SKM-1 treated with dmso at 0.1 percent for 144 hours (cell line): ENCODE results near the gene ALG9.
"Not testable (repeated sequence)": the region's sequence is repeated elsewhere in the genome, so short reads cannot be mapped to it uniquely, and the experiment has no call there.

Experiments
- DNase-seq: peaks from one replicate; lab custom pipeline; 2025; ENCODE audit not compliant: unreplicated experiment; lab: John Stamatoyannopoulos, UW

The ALG9 gene

GRCh38 chr11:111870886-111871692 is at the start of gene ALG9:
Gene ALG9, minus strand, starts transcription at chr11:111871581. Its CDS starts 99 bp downstream, at chr11:111871482.
- peak; percentile 58 for DNase-seq

GRCh38 chr11:111920908-111921307 is 49.5 kb upstream of the ALG9 start:
- DNase-seq: no peak

- no peak for DNase-seq
These were observed 47.2 kb upstream of the ALG9 start, which contains the start of gene C11orf52 for GRCh38 chr11:111918390-111919256. Gene C11orf52, plus strand, starts transcription at chr11:111918913. Its CDS starts 60 bp downstream, at chr11:111918973.

- DNase-seq: no peak
These were observed 46.4 kb upstream of the ALG9 start for GRCh38 chr11:111917788-111918187.

- DNase-seq: no peak
These were observed 45.9 kb upstream of the ALG9 start for GRCh38 chr11:111917312-111917711.

- no peak for DNase-seq
These were observed 45.4 kb upstream of the ALG9 start for GRCh38 chr11:111916768-111917167.

GRCh38 chr11:111913997-111914396 is 42.6 kb upstream of the ALG9 start:
- DNase-seq: no peak

GRCh38 chr11:111913031-111913861 is 41.9 kb upstream of the ALG9 start:
- no peak for DNase-seq

GRCh38 chr11:111912535-111912934 is 41.2 kb upstream of the ALG9 start, which contains the start of gene HSPB2:
Gene HSPB2, plus strand, starts transcription at chr11:111912734. Its CDS starts 96 bp downstream, at chr11:111912830.
- no peak for DNase-seq

GRCh38 chr11:111911563-111912401 is 40.4 kb upstream of the ALG9 start, which contains the start of gene CRYAB:
Gene CRYAB, minus strand, starts transcription at chr11:111911770. Its CDS starts 46 bp downstream, at chr11:111911724.
- no peak for DNase-seq

- DNase-seq: no peak
These were observed 39.5 kb upstream of the ALG9 start for GRCh38 chr11:111910676-111911562.

GRCh38 chr11:111909378-111909777 is 38.0 kb upstream of the ALG9 start:
- DNase-seq: no peak

GRCh38 chr11:111908639-111909305 is 37.4 kb upstream of the ALG9 start:
- no peak for DNase-seq

GRCh38 chr11:111906680-111907079 is 35.3 kb upstream of the ALG9 start:
- no peak for DNase-seq

GRCh38 chr11:111905411-111905810 is 34.0 kb upstream of the ALG9 start:
- no peak for DNase-seq

- DNase-seq: no peak
These were observed 15.5 kb upstream of the ALG9 start for GRCh38 chr11:111886844-111887243.

GRCh38 chr11:111886032-111886431 is 14.7 kb upstream of the ALG9 start:
- DNase-seq: no peak

GRCh38 chr11:111885053-111885452 is 13.7 kb upstream of the ALG9 start:
- DNase-seq: not testable (repeated sequence)
